Ishikawa (cell line): ENCODE data around the gene NFU1.

ENCODE experiments used
- CEBPB ChIP-seq: IDR thresholded peaks from 2 replicates; pipeline ENCODE4 v1.6.1; 2012
- CREB1 ChIP-seq: IDR thresholded peaks from 2 replicates; pipeline ENCODE4 v1.6.1; 2012; ENCODE audit warnings: low read depth
- EGR1 ChIP-seq: IDR thresholded peaks from 2 replicates; pipeline ENCODE4 v1.6.1; 2012
- EP300 ChIP-seq: IDR thresholded peaks from 2 replicates; pipeline ENCODE4 v1.6.1; 2012; ENCODE audit warnings: borderline replicate concordance
- FOXM1 ChIP-seq: IDR thresholded peaks from 2 replicates; pipeline ENCODE4 v1.6.1; 2012; ENCODE audit warnings: low read depth, borderline replicate concordance
- NFIC ChIP-seq: IDR thresholded peaks from 2 replicates; pipeline ENCODE4 v1.6.1; 2012
- RAD21 ChIP-seq: IDR thresholded peaks from 2 replicates; pipeline ENCODE4 v1.6.1; 2012; ENCODE audit warnings: low read depth
- TAF1 ChIP-seq: IDR thresholded peaks from 2 replicates; pipeline ENCODE4 v1.6.1; 2012; ENCODE audit warnings: low read depth, mild to moderate bottlenecking
- TCF12 ChIP-seq: IDR thresholded peaks from 2 replicates; pipeline ENCODE4 v1.6.1; 2012; ENCODE audit warnings: low read depth
- TEAD4 ChIP-seq: IDR thresholded peaks from 2 replicates; pipeline ENCODE4 v1.6.1; 2012
- YY1 ChIP-seq: IDR thresholded peaks from 2 replicates; pipeline ENCODE4 v1.6.1; 2012; ENCODE audit warnings: low read depth
- ZBTB7A ChIP-seq: IDR thresholded peaks from 2 replicates; pipeline ENCODE4 v1.6.1; 2012; ENCODE audit warnings: low read depth
- TF ChIP-seq, protein P1 (sequence below): IDR thresholded peaks from 2 replicates; pipeline ENCODE4 v1.6.1; 2012; ENCODE audit warnings: low read depth, mild to moderate bottlenecking
- TF ChIP-seq, protein P2 (sequence below): IDR thresholded peaks from 2 replicates; pipeline ENCODE4 v1.6.1; 2012
- TF ChIP-seq, protein P3 (sequence below): IDR thresholded peaks from 2 replicates; pipeline ENCODE4 v1.6.1; 2012

The NFU1 gene

DNA sequence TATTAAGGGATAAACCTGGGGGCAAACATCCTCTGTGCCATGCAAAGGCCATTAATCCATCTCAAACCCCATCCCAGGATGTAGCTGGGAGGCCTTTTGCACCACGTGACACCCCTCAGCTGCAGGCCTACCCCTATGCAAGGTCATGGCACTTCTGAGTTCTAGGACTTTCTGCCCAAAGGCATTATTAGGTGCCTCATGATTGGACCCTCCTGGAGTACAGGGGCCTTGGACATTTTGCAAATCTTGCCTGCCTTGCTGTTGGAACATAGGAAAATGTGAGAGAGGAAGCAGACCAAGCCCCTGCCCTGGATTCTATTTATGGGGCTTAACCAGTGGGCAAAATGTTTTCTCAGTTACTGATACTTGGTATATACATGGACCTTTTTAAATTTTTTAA is 44.2 kb upstream of the NFU1 start:
- no peak for TF ChIP-seq RAD21
- no peak for TF ChIP-seq CREB1
- TF ChIP-seq TCF12: no peak
- no peak for TF ChIP-seq EP300
- TF ChIP-seq EGR1: no peak
- TF ChIP-seq, protein P1, sequence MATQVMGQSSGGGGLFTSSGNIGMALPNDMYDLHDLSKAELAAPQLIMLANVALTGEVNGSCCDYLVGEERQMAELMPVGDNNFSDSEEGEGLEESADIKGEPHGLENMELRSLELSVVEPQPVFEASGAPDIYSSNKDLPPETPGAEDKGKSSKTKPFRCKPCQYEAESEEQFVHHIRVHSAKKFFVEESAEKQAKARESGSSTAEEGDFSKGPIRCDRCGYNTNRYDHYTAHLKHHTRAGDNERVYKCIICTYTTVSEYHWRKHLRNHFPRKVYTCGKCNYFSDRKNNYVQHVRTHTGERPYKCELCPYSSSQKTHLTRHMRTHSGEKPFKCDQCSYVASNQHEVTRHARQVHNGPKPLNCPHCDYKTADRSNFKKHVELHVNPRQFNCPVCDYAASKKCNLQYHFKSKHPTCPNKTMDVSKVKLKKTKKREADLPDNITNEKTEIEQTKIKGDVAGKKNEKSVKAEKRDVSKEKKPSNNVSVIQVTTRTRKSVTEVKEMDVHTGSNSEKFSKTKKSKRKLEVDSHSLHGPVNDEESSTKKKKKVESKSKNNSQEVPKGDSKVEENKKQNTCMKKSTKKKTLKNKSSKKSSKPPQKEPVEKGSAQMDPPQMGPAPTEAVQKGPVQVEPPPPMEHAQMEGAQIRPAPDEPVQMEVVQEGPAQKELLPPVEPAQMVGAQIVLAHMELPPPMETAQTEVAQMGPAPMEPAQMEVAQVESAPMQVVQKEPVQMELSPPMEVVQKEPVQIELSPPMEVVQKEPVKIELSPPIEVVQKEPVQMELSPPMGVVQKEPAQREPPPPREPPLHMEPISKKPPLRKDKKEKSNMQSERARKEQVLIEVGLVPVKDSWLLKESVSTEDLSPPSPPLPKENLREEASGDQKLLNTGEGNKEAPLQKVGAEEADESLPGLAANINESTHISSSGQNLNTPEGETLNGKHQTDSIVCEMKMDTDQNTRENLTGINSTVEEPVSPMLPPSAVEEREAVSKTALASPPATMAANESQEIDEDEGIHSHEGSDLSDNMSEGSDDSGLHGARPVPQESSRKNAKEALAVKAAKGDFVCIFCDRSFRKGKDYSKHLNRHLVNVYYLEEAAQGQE: no peak
- TF ChIP-seq ZBTB7A: no peak
- no peak for TF ChIP-seq YY1
- TF ChIP-seq FOXM1: no peak
- no peak for TF ChIP-seq CEBPB
- TF ChIP-seq TEAD4: no peak
- no peak for TF ChIP-seq TAF1
- no peak for TF ChIP-seq NFIC
- TF ChIP-seq, protein P2, sequence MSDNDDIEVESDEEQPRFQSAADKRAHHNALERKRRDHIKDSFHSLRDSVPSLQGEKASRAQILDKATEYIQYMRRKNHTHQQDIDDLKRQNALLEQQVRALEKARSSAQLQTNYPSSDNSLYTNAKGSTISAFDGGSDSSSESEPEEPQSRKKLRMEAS: no peak

DNA sequence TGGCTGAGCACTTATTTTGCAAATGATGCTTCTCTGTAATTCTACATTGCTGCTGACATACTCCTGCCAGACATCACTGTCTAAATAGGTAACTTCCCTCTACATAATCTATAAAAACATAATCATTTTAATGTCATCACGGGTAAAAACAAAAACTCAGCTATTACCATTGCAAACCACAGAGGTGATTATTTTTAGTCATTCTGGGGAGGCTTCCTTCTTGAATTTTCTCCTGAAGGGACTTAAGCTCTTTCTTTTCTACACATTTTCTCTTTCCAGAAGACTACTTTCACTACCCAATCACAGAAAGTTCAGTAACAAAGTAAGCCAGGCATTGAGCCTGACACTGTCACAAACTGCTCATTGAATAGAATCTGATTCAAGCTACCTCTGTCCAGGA is 40.4 kb upstream of the NFU1 start:
- TF ChIP-seq ZBTB7A: no peak
- TF ChIP-seq EP300: no peak

DNA sequence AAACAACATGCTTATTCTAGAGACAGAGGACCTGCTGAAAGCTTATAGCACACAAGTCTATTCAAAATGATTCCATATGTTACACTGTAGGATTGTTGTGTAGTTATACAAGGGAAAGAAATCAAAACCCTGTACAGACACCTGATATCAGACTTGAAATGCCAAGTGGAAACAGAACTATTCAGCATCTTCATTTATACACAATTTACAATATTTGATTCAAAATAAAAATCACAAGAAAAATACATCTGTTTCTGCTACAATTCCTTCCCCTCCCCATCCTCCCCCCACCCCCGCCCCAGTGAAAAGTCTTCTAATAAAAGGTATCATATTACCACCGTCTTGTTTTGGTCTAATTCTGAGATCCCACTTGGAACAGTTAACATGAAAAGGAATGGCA is 37.5 kb upstream of the NFU1 start:
- TF ChIP-seq FOXM1 (no peak), CREB1 (no peak), NFIC (no peak)

DNA sequence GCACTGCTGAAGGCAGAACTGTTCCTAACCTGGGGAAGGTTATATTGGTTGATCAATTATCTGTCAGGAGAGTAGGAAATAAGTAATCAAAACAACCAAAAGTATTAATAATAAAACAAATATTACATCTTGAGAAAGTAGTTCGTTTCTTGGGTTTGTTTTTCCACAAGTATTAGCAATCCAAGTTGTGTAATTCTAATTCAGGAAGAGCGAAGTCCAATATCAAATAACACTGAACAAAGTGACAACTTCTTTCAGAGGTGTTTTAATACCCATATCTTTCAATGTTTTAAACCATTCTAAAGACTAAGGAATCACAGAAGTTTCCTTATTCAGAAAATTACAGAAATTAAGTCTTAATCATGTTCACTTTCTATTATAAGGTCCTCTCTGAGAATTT is 34.6 kb upstream of the NFU1 start:
- TF ChIP-seq, protein P3, sequence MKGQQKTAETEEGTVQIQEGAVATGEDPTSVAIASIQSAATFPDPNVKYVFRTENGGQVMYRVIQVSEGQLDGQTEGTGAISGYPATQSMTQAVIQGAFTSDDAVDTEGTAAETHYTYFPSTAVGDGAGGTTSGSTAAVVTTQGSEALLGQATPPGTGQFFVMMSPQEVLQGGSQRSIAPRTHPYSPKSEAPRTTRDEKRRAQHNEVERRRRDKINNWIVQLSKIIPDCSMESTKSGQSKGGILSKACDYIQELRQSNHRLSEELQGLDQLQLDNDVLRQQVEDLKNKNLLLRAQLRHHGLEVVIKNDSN: no peak
- TF ChIP-seq EP300 (no peak), TEAD4 (no peak), ZBTB7A (no peak), YY1 (no peak), NFIC (no peak), TAF1 (no peak), CREB1 (no peak), RAD21 (no peak), EGR1 (no peak), TCF12 (no peak), CEBPB (no peak), FOXM1 (no peak)
- TF ChIP-seq, protein P1: no peak
- TF ChIP-seq, protein P2: no peak

DNA sequence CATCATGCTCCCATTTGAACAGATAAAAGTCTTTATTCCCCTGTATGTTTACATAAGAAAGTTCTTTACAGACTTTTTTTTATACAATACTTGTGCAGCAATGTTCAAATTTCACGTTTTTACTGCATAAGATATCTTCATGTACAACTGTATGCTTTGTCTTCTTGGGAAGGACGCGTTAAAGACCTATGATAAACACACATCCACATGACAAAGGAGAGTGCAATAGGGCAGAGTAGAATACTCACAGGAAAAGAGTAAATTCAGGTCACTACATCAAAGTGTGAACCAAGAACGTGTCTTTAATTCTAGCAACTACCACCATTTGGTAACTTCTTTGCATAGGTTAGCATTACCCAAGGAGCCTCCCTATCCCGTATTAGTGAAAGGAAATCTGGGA is 33.7 kb upstream of the NFU1 start:
- TF ChIP-seq, protein P3: no peak
- no peak for TF ChIP-seq ZBTB7A
- TF ChIP-seq NFIC: no peak
- TF ChIP-seq, protein P2: no peak
- no peak for TF ChIP-seq TAF1
- TF ChIP-seq EP300: no peak
- TF ChIP-seq CEBPB: no peak
- TF ChIP-seq YY1: no peak
- TF ChIP-seq, protein P1: no peak
